Measurements from ENCODE around the gene CDK6. TPM values are rescaled to one million over a fixed set of nuclear protein-coding genes. Genes with fewer than 3 reads are reported as not detected.

CDK6 gene
- total RNA-seq, 1 experiment from 2014 or later: 32.1 TPM

GRCh38 chr7:92705831-92706230 lies 130.5 kb downstream of the CDK6 start:
- Histone ChIP-seq H3K4me3 (ENCODE audit: insufficient read depth, low read depth, low read length) (no peak overlapping the region), H3K27me3 (ENCODE audit: control insufficient read depth, insufficient read depth, low read length) (no peaks in the 10 kb centered on the region), H3K36me3 (replicated peaks; ENCODE audit: control insufficient read depth, insufficient read depth, low read length) (no peaks in the 10 kb centered on the region)
- DNase-seq: no peak

- Histone ChIP-seq H3K27me3 (ENCODE audit: control insufficient read depth, insufficient read depth, low read length) (no peaks in the 10 kb centered on the region), H3K36me3 (replicated peaks; ENCODE audit: control insufficient read depth, insufficient read depth, low read length) (no peaks in the 10 kb centered on the region), H3K4me3 (ENCODE audit: insufficient read depth, low read depth, low read length) (no peak overlapping the region)
- no peak for DNase-seq
Measured at GRCh38 chr7:92704858-92705257, 131.5 kb downstream of the CDK6 start.

GRCh38 chr7:92702535-92702934 lies 133.8 kb downstream of the CDK6 start:
- DNase-seq: no peak
- H3K36me3 ChIP-seq (replicated peaks; ENCODE audit: control insufficient read depth, insufficient read depth, low read length): no peaks in the 10 kb centered on the region

GRCh38 chr7:92699966-92700514 lies 136.3 kb downstream of the CDK6 start:
- H3K27me3 ChIP-seq (ENCODE audit: control insufficient read depth, insufficient read depth, low read length): no peaks in the 10 kb centered on the region
- H3K4me3 ChIP-seq (ENCODE audit: insufficient read depth, low read depth, low read length): no peak overlapping the region
- H3K36me3 ChIP-seq (replicated peaks; ENCODE audit: control insufficient read depth, insufficient read depth, low read length): no peaks in the 10 kb centered on the region
- DNase-seq: no peak

More at GRCh38 chr7:92702535-92702934, 133.8 kb downstream of the CDK6 start:
- no peak overlapping the region for H3K4me3 ChIP-seq (ENCODE audit: insufficient read depth, low read depth, low read length)
- H3K27me3 ChIP-seq (ENCODE audit: control insufficient read depth, insufficient read depth, low read length): no peaks in the 10 kb centered on the region

GRCh38 chr7:92699560-92699959 lies 136.8 kb downstream of the CDK6 start:
- Histone ChIP-seq H3K36me3 (replicated peaks; ENCODE audit: control insufficient read depth, insufficient read depth, low read length) (no peaks in the 10 kb centered on the region), H3K4me3 (ENCODE audit: insufficient read depth, low read depth, low read length) (no peak overlapping the region), H3K27me3 (ENCODE audit: control insufficient read depth, insufficient read depth, low read length) (no peaks in the 10 kb centered on the region)
- no peak for DNase-seq

GRCh38 chr7:92698237-92698841 lies 138.0 kb downstream of the CDK6 start:
- no peak for DNase-seq
- Histone ChIP-seq H3K4me3 (ENCODE audit: insufficient read depth, low read depth, low read length) (no peak overlapping the region), H3K36me3 (replicated peaks; ENCODE audit: control insufficient read depth, insufficient read depth, low read length) (no peaks in the 10 kb centered on the region), H3K27me3 (ENCODE audit: control insufficient read depth, insufficient read depth, low read length) (no peaks in the 10 kb centered on the region)

- Histone ChIP-seq H3K36me3 (replicated peaks; ENCODE audit: control insufficient read depth, insufficient read depth, low read length) (no peaks in the 10 kb centered on the region), H3K27me3 (ENCODE audit: control insufficient read depth, insufficient read depth, low read length) (no peaks in the 10 kb centered on the region), H3K4me3 (ENCODE audit: insufficient read depth, low read depth, low read length) (no peak overlapping the region)
- no peak for DNase-seq
Measured at GRCh38 chr7:92697414-92697813, 139.0 kb downstream of the CDK6 start.

GRCh38 chr7:92697012-92697411 lies 139.4 kb downstream of the CDK6 start:
- DNase-seq: no peak
- no peak overlapping the region for H3K4me3 ChIP-seq (ENCODE audit: insufficient read depth, low read depth, low read length)
- no peaks in the 10 kb centered on the region for H3K27me3 ChIP-seq (ENCODE audit: control insufficient read depth, insufficient read depth, low read length)
- H3K36me3 ChIP-seq (replicated peaks; ENCODE audit: control insufficient read depth, insufficient read depth, low read length): no peaks in the 10 kb centered on the region

- no peak overlapping the region for H3K4me3 ChIP-seq (ENCODE audit: insufficient read depth, low read depth, low read length)
- H3K36me3 ChIP-seq (replicated peaks; ENCODE audit: control insufficient read depth, insufficient read depth, low read length): no peaks in the 10 kb centered on the region
- DNase-seq: no peak
- no peaks in the 10 kb centered on the region for H3K27me3 ChIP-seq (ENCODE audit: control insufficient read depth, insufficient read depth, low read length)
Measured at GRCh38 chr7:92696584-92696983, 139.8 kb downstream of the CDK6 start.

- H3K4me3 ChIP-seq (ENCODE audit: insufficient read depth, low read depth, low read length): peak overlapping the region; percentile 15
- no peaks in the 10 kb centered on the region for H3K27me3 ChIP-seq (ENCODE audit: control insufficient read depth, insufficient read depth, low read length)
- H3K36me3 ChIP-seq (replicated peaks; ENCODE audit: control insufficient read depth, insufficient read depth, low read length): no peaks in the 10 kb centered on the region
- peak; percentile 35 for DNase-seq
Measured at GRCh38 chr7:92695308-92696261, 140.8 kb downstream of the CDK6 start.

GRCh38 chr7:92694211-92694610 lies 142.2 kb downstream of the CDK6 start:
- no peak for DNase-seq
- Histone ChIP-seq H3K27me3 (ENCODE audit: control insufficient read depth, insufficient read depth, low read length) (no peaks in the 10 kb centered on the region), H3K36me3 (replicated peaks; ENCODE audit: control insufficient read depth, insufficient read depth, low read length) (no peaks in the 10 kb centered on the region), H3K4me3 (ENCODE audit: insufficient read depth, low read depth, low read length) (no peak overlapping the region)

- no peaks in the 10 kb centered on the region for H3K27me3 ChIP-seq (ENCODE audit: control insufficient read depth, insufficient read depth, low read length)
- H3K4me3 ChIP-seq (ENCODE audit: insufficient read depth, low read depth, low read length): no peak overlapping the region
- no peak for DNase-seq
- no peaks in the 10 kb centered on the region for H3K36me3 ChIP-seq (replicated peaks; ENCODE audit: control insufficient read depth, insufficient read depth, low read length)
Measured at GRCh38 chr7:92693519-92693918, 142.9 kb downstream of the CDK6 start.

- Histone ChIP-seq H3K4me3 (ENCODE audit: insufficient read depth, low read depth, low read length) (no peak overlapping the region), H3K36me3 (replicated peaks; ENCODE audit: control insufficient read depth, insufficient read depth, low read length) (no peaks in the 10 kb centered on the region), H3K27me3 (ENCODE audit: control insufficient read depth, insufficient read depth, low read length) (no peaks in the 10 kb centered on the region)
- DNase-seq: no peak
Measured at GRCh38 chr7:92691578-92691977, 144.8 kb downstream of the CDK6 start.

- no peaks in the 10 kb centered on the region for H3K27me3 ChIP-seq (ENCODE audit: control insufficient read depth, insufficient read depth, low read length)
- DNase-seq: peak; percentile 9
- H3K4me3 ChIP-seq (ENCODE audit: insufficient read depth, low read depth, low read length): no peak overlapping the region
- H3K36me3 ChIP-seq (replicated peaks; ENCODE audit: control insufficient read depth, insufficient read depth, low read length): no peaks in the 10 kb centered on the region
Measured at GRCh38 chr7:92685136-92686042, 151.0 kb downstream of the CDK6 start.

Data from H7 (cell line).